ENCODE data around the gene SPEG. TPM values are rescaled to one million over a fixed set of nuclear protein-coding genes. Genes with fewer than 3 reads are reported as not detected.
A peak's percentile ranks its signal among the peaks of the same experiment; 100 is the strongest.

Gene SPEG
- total RNA-seq, 1 donor from 2014 or later = 0.09 TPM

DNA sequence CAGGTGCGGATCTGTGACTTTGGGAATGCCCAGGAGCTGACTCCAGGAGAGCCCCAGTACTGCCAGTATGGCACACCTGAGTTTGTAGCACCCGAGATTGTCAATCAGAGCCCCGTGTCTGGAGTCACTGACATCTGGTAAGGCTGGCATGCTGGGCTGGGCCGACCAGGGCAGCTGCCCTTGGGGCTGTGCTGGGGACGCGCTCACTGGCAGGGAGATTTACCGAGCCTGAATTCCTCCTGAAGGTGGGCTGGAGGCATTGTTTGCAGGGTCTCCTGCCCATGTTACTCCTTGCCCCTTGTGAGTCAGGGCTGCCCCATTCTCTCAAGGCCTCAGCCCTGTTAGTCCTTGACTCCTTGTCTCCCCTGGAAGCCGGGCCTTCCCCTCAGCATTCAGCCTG lies 45.4 kb downstream of the SPEG start:
- CTCF ChIA-PET = no interaction called here
- peaks cover 47% of the 10 kb centered on the region for H3K27me3 Mint-ChIP-seq
- TF ChIP-seq, protein P1, sequence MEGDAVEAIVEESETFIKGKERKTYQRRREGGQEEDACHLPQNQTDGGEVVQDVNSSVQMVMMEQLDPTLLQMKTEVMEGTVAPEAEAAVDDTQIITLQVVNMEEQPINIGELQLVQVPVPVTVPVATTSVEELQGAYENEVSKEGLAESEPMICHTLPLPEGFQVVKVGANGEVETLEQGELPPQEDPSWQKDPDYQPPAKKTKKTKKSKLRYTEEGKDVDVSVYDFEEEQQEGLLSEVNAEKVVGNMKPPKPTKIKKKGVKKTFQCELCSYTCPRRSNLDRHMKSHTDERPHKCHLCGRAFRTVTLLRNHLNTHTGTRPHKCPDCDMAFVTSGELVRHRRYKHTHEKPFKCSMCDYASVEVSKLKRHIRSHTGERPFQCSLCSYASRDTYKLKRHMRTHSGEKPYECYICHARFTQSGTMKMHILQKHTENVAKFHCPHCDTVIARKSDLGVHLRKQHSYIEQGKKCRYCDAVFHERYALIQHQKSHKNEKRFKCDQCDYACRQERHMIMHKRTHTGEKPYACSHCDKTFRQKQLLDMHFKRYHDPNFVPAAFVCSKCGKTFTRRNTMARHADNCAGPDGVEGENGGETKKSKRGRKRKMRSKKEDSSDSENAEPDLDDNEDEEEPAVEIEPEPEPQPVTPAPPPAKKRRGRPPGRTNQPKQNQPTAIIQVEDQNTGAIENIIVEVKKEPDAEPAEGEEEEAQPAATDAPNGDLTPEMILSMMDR (IDR thresholded peaks at IDR 0.05) = no peak
- ATAC-seq (ENCODE audit: low read depth) (no peak), DNase-seq (no peak)
- no peaks in the 10 kb centered on the region for H3K36me3 Mint-ChIP-seq (ENCODE audit: low read depth)
- H3K9me3 Mint-ChIP-seq = no peaks in the 10 kb centered on the region
- POLR2A ChIA-PET = no interaction called here
- intact Hi-C loops (cut with micrococcal nuclease) = no loop called here
- peaks cover 9% of the 10 kb centered on the region for H3K4me1 Mint-ChIP-seq
- H3K27ac Mint-ChIP-seq = no peak overlapping the region
- no peak overlapping the region for H3K4me3 Mint-ChIP-seq

DNA sequence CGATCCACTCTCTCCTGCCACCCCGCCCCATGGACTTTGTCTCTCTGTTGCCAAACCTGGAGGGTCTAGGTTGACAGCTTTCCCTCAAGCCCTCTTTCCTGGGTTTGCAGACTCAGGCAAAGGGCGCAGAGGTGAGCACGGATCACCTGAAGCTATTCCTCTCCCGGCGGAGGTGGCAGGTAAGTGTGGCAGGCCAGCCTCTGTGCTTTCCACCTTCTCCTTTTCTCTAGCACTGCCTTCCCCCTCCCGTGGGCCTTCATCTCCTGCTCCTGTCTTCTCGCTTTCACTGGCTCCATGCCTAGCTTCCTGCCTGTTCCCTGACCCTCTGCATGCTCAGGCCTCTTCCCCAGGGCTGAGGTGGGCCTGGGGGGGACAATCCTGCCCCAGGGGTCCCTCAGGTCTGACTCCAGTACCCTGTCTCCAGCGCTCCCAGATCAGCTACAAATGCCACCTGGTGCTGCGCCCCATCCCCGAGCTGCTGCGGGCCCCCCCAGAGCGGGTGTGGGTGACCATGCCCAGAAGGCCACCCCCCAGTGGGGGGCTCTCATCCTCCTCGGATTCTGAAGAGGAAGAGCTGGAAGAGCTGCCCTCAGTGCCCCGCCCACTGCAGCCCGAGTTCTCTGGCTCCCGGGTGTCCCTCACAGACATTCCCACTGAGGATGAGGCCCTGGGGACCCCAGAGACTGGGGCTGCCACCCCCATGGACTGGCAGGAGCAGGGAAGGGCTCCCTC lies 48.2 kb downstream of the SPEG start:
- ChIA-PET CTCF (interaction anchor here (2.3 kb wide), 1 partner anchor 48 kb away, joined by 7 read pairs; no protein-coding TSS in a partner anchor), POLR2A (no interaction called here)
- Mint-ChIP-seq H3K27ac (no peak overlapping the region), H3K27me3 (peaks cover 51% of the 10 kb centered on the region), H3K4me3 (no peak overlapping the region), H3K4me1 (peaks cover 8% of the 10 kb centered on the region), H3K36me3 (ENCODE audit: low read depth) (no peaks in the 10 kb centered on the region), H3K9me3 (no peaks in the 10 kb centered on the region)
- intact Hi-C loops (cut with micrococcal nuclease) = no loop called here
- TF ChIP-seq, protein P1 (IDR thresholded peaks at IDR 0.05) = no peak
- ATAC-seq (ENCODE audit: low read depth) (no peak), DNase-seq (no peak)

DNA sequence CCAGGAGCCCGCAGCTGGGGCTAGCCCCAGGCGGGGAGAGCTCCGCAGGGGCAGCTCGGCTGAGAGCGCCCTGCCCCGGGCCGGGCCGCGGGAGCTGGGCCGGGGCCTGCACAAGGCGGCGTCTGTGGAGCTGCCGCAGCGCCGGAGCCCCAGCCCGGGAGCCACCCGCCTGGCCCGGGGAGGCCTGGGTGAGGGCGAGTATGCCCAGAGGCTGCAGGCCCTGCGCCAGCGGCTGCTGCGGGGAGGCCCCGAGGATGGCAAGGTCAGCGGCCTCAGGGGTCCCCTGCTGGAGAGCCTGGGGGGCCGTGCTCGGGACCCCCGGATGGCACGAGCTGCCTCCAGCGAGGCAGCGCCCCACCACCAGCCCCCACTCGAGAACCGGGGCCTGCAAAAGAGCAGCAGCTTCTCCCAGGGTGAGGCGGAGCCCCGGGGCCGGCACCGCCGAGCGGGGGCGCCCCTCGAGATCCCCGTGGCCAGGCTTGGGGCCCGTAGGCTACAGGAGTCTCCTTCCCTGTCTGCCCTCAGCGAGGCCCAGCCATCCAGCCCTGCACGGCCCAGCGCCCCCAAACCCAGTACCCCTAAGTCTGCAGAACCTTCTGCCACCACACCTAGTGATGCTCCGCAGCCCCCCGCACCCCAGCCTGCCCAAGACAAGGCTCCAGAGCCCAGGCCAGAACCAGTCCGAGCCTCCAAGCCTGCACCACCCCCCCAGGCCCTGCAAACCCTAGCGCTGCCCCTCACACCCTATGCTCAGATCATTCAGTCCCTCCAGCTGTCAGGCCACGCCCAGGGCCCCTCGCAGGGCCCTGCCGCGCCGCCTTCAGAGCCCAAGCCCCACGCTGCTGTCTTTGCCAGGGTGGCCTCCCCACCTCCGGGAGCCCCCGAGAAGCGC lies 49.1 kb downstream of the SPEG start:
- intact Hi-C loops (cut with micrococcal nuclease) = loop anchor here (1.0 kb wide), 1 partner anchor 12 kb away; no protein-coding TSS in a partner anchor
- no peaks in the 10 kb centered on the region for H3K9me3 Mint-ChIP-seq
- POLR2A ChIA-PET = interaction anchor here (0.5 kb wide), 1 partner anchor 231 kb away, joined by 3 read pairs; the partner anchor contains the start of gene TUBA4B
- no peaks in the 10 kb centered on the region for H3K36me3 Mint-ChIP-seq (ENCODE audit: low read depth)
- ATAC-seq (ENCODE audit: low read depth) = no peak
- TF ChIP-seq, protein P1 (IDR thresholded peaks at IDR 0.05) = no peak
- no peak overlapping the region for H3K27ac Mint-ChIP-seq
- peaks cover 8% of the 10 kb centered on the region for H3K4me1 Mint-ChIP-seq
- peaks cover 51% of the 10 kb centered on the region for H3K27me3 Mint-ChIP-seq
- DNase-seq = no peak
- CTCF ChIA-PET = interaction anchor here (2.3 kb wide), 1 partner anchor 47 kb away, joined by 7 read pairs; no protein-coding TSS in a partner anchor
- H3K4me3 Mint-ChIP-seq = peak overlapping the region; percentile 58

DNA sequence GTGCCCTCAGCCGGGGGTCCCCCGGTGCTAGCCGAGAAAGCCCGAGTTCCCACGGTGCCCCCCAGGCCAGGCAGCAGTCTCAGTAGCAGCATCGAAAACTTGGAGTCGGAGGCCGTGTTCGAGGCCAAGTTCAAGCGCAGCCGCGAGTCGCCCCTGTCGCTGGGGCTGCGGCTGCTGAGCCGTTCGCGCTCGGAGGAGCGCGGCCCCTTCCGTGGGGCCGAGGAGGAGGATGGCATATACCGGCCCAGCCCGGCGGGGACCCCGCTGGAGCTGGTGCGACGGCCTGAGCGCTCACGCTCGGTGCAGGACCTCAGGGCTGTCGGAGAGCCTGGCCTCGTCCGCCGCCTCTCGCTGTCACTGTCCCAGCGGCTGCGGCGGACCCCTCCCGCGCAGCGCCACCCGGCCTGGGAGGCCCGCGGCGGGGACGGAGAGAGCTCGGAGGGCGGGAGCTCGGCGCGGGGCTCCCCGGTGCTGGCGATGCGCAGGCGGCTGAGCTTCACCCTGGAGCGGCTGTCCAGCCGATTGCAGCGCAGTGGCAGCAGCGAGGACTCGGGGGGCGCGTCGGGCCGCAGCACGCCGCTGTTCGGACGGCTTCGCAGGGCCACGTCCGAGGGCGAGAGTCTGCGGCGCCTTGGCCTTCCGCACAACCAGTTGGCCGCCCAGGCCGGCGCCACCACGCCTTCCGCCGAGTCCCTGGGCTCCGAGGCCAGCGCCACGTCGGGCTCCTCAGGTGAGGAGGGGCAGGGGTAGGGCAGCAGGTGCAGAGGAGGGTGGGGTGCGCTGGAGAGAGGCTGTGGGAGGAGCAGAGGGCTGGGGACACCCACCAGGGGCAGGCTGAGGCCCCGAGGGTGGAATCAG lies 49.9 kb downstream of the SPEG start:
- no peaks in the 10 kb centered on the region for H3K9me3 Mint-ChIP-seq
- TF ChIP-seq, protein P1 (IDR thresholded peaks at IDR 0.05) = no peak
- DNase-seq = no peak
- H3K27ac Mint-ChIP-seq = no peak overlapping the region
- ChIA-PET POLR2A (no interaction called here), CTCF (no interaction called here)
- H3K27me3 Mint-ChIP-seq = peaks cover 48% of the 10 kb centered on the region
- no peak for ATAC-seq (ENCODE audit: low read depth)
- intact Hi-C loops (cut with micrococcal nuclease) = loop anchor here (1.0 kb wide), 1 partner anchor 11 kb away; no protein-coding TSS in a partner anchor
- H3K4me3 Mint-ChIP-seq = peak overlapping the region; percentile 58
- H3K4me1 Mint-ChIP-seq = peaks cover 8% of the 10 kb centered on the region
- no peaks in the 10 kb centered on the region for H3K36me3 Mint-ChIP-seq (ENCODE audit: low read depth)
